Activated CD4-positive, alpha-beta T cell treated with anti-CD3 and anti-CD28 coated beads, Interleukin-2, amount 10 ng/mL, durations not matched to agents 7 days and 5 days (primary cell): ENCODE measurements around the gene P2RX7. TPM values are rescaled to one million over a fixed set of nuclear protein-coding genes. Genes with fewer than 3 reads are reported as not detected.

Experiments used
- CTCF ChIA-PET: fragments of 350-600 bp; sonication (Branson Sonifier 250); formaldehyde crosslinking; loops from one replicate; lab custom pipeline; 2021; ENCODE audit warnings: antibody characterized with exemption; lab: Charles Lee
- POLR2A ChIA-PET: fragments of 350-600 bp; sonication (Branson Sonifier 250); formaldehyde crosslinking; loops from one replicate; lab custom pipeline; 2021; ENCODE audit warnings: antibody characterized with exemption; lab: Charles Lee
- DNase-seq: peaks from one replicate; pipeline ENCODE4 v3.0.0-alpha.2; 2020
- H3K27ac Mint-ChIP-seq: one replicate; pipeline ENCODE4 v1.8.0; 2021; ENCODE audit warnings: mild to moderate bottlenecking, moderate library complexity, mixed read lengths
- H3K27me3 Mint-ChIP-seq: one replicate; pipeline ENCODE4 v1.8.0; 2021; ENCODE audit warnings: mixed read lengths
- H3K36me3 Mint-ChIP-seq: one replicate; pipeline ENCODE4 v1.8.0; 2021; ENCODE audit warnings: low read depth, mixed read lengths
- H3K4me1 Mint-ChIP-seq: one replicate; pipeline ENCODE4 v1.8.0; 2021; ENCODE audit warnings: mixed read lengths
- H3K4me3 Mint-ChIP-seq: one replicate; pipeline ENCODE4 v1.8.0; 2021; ENCODE audit warnings: mild to moderate bottlenecking, moderate library complexity, mixed read lengths
- H3K9me3 Mint-ChIP-seq: one replicate; pipeline ENCODE4 v1.8.0; 2021; ENCODE audit warnings: mixed read lengths
- total RNA-seq, 2 experiments: library from RNA; stranded (reverse); gene quantifications; one replicate each; pipeline ENCODE4 v1.2.3, GENCODE V29; 2021

Gene P2RX7
- total RNA-seq, 2 experiments from 2014 or later, result 19.8 to 21.4 TPM

DNA sequence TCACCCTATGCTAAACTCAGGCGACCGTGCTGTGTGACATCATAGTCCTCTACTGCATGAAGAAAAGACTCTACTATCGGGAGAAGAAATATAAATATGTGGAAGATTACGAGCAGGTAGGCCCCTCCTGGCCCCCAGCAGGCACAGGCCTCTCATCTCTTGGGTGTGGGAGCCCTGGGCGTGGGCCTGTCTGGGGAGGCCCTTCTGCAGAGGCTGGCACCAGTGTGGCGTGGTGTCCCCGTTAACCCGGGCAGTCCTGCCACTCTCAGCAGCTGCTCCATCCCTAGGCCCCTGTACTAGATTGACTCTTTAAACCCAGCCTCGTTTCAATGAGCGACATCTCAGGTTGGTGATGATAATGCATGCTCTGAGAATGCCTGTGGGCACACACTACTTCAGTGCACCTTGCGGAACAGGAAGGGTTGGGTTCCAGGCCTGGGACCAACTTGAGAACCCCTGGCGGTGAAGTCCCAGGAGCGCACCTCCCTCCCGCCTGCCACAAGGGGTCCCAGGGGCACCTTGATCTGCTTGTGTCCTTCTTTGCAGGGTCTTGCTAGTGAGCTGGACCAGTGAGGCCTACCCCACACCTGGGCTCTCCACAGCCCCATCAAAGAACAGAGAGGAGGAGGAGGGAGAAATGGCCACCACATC, 100.4 kb downstream of the P2RX7 start:
- Mint-ChIP-seq H3K27me3 (no peaks in the 10 kb centered on the region), H3K4me3 (no peak overlapping the region), H3K27ac (peak overlapping the region; percentile 63), H3K36me3 (peaks cover 67% of the 10 kb centered on the region), H3K9me3 (no peaks in the 10 kb centered on the region), H3K4me1 (peaks cover 25% of the 10 kb centered on the region)
- POLR2A ChIA-PET, result no interaction called here
- CTCF ChIA-PET, result no interaction called here
- DNase-seq, result no peak

- H3K9me3 Mint-ChIP-seq, result no peaks in the 10 kb centered on the region
- H3K36me3 Mint-ChIP-seq, result peaks cover 65% of the 10 kb centered on the region
- H3K4me1 Mint-ChIP-seq, result peaks cover 27% of the 10 kb centered on the region
- no peak overlapping the region for H3K27ac Mint-ChIP-seq
- ChIA-PET POLR2A (no interaction called here), CTCF (no interaction called here)
- H3K4me3 Mint-ChIP-seq, result no peak overlapping the region
- no peak for DNase-seq
- no peaks in the 10 kb centered on the region for H3K27me3 Mint-ChIP-seq
These were observed 100.9 kb downstream of the P2RX7 start for GRCh38 chr12:121233628-121234020.

GRCh38 chr12:121236776-121237175, 104.1 kb downstream of the P2RX7 start:
- Mint-ChIP-seq H3K36me3 (peaks cover 67% of the 10 kb centered on the region), H3K4me1 (peaks cover 47% of the 10 kb centered on the region), H3K27ac (no peak overlapping the region), H3K27me3 (no peaks in the 10 kb centered on the region), H3K9me3 (no peaks in the 10 kb centered on the region), H3K4me3 (no peak overlapping the region)
- ChIA-PET CTCF (interaction anchor here (1.1 to 1.9 kb wide), 2 partner anchors 13 to 36 kb away, joined by 3 to 6 read pairs; no protein-coding TSS in a partner anchor), POLR2A (no interaction called here)
- DNase-seq, result no peak

- Mint-ChIP-seq H3K27me3 (no peaks in the 10 kb centered on the region), H3K36me3 (peaks cover 63% of the 10 kb centered on the region), H3K9me3 (no peaks in the 10 kb centered on the region), H3K27ac (peak overlapping the region; percentile 98), H3K4me1 (peaks cover 48% of the 10 kb centered on the region), H3K4me3 (no peak overlapping the region)
- ChIA-PET CTCF (interaction anchor here (1.0 to 1.1 kb wide), 2 partner anchors 13 to 36 kb away, joined by 3 read pairs; no protein-coding TSS in a partner anchor), POLR2A (no interaction called here)
- DNase-seq, result no peak
These were observed 104.7 kb downstream of the P2RX7 start for GRCh38 chr12:121237415-121237814.

Other genes starting within 250 kb of the P2RX7 start
- gene SPPL3, start 228.5 kb upstream of the P2RX7 start, total RNA-seq, result 10 to 100 TPM; 31.9 to 43.0 TPM
- gene HNF1A, start 154.3 kb upstream of the P2RX7 start, total RNA-seq, result not detected
- gene C12orf43, start 116.4 kb upstream of the P2RX7 start, total RNA-seq, result 10 to 100 TPM; 17.6 to 20.2 TPM
- gene OASL, start 93.6 kb upstream of the P2RX7 start, total RNA-seq, result 10 to 100 TPM; 28.5 to 34.2 TPM
- gene P2RX4, start 77.3 kb downstream of the P2RX7 start, total RNA-seq, result 10 to 100 TPM; 52.7 to 56.2 TPM
- gene CAMKK2, start 163.8 kb downstream of the P2RX7 start, total RNA-seq, result 10 to 100 TPM; 31.2 to 32.4 TPM
- gene ANAPC5, start 219.5 kb downstream of the P2RX7 start, total RNA-seq, result 100 to 1,000 TPM; 140 TPM